Ovary (tissue), 3 donors: Measurements from ENCODE around the gene ATF7IP2.

Experiments used
- EP300 ChIP-seq: sonication (generic); formaldehyde crosslinking; IDR thresholded peaks from one replicate; pipeline ENCODE4 v1.6.1; 2017; ENCODE audit warnings: antibody characterized with exemption
- TF ChIP-seq, protein P1 (sequence below), 3 donors: fragments of 450-650 bp in 2 of 3; fragments of 200-600 bp in 1 of 3; IDR thresholded peaks; one replicate each; pipeline versions ENCODE4 v1.5.1 to v1.8.0; 2016 to 2022; ENCODE audit warnings: antibody characterized with exemption in 3 of 3, mild to moderate bottlenecking in 1 of 3
- donor health status: DM: no; HTN: no; CAD: no.

DNA sequence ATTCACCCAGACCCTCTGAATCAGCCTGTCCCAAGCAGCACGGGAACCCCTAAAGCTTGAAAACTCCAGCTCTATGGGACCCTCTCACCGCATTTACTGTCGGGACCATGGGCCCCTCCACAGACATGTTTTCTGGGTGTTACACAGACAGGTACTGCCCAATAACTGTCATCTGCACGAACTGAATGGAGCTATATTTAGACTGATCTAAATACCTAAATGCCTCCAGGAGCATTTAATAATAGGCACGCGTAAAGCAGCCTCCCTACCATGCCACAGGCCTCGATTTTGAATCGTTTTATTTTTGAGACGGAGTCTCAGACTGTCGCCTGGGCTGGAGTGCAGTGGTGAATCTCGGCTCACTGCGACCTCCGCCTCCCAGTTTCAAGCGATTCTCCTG, 144.8 kb downstream of the ATF7IP2 start:
- TF ChIP-seq, protein P1, sequence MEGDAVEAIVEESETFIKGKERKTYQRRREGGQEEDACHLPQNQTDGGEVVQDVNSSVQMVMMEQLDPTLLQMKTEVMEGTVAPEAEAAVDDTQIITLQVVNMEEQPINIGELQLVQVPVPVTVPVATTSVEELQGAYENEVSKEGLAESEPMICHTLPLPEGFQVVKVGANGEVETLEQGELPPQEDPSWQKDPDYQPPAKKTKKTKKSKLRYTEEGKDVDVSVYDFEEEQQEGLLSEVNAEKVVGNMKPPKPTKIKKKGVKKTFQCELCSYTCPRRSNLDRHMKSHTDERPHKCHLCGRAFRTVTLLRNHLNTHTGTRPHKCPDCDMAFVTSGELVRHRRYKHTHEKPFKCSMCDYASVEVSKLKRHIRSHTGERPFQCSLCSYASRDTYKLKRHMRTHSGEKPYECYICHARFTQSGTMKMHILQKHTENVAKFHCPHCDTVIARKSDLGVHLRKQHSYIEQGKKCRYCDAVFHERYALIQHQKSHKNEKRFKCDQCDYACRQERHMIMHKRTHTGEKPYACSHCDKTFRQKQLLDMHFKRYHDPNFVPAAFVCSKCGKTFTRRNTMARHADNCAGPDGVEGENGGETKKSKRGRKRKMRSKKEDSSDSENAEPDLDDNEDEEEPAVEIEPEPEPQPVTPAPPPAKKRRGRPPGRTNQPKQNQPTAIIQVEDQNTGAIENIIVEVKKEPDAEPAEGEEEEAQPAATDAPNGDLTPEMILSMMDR (IDR thresholded peaks at IDR 0.05) = no peak
- no peak for TF ChIP-seq EP300
